Testis (tissue), 2 donors: ENCODE data around the gene POGZ.

Experiments used
- POLR2A ChIP-seq: fragments of 450-650 bp; IDR thresholded peaks from one replicate; pipeline ENCODE4 v1.6.1; 2017; ENCODE audit warnings: antibody characterized with exemption, mild to moderate bottlenecking, moderate library complexity
- TF ChIP-seq, protein P1 (sequence below), 3 experiments: fragments of 450-650 bp in 2 of 3; fragments of 200-600 bp in 1 of 3; sonication (generic) in 1 of 3; IDR thresholded peaks; one replicate each; pipeline ENCODE4 v1.5.1; 2016 to 2019; ENCODE audit warnings: antibody characterized with exemption in 3 of 3, mild to moderate bottlenecking in 2 of 3, moderate library complexity in 1 of 3

GRCh38 chr1:151485685-151486255 is 26.5 kb upstream of the POGZ start:
- TF ChIP-seq, protein P1, sequence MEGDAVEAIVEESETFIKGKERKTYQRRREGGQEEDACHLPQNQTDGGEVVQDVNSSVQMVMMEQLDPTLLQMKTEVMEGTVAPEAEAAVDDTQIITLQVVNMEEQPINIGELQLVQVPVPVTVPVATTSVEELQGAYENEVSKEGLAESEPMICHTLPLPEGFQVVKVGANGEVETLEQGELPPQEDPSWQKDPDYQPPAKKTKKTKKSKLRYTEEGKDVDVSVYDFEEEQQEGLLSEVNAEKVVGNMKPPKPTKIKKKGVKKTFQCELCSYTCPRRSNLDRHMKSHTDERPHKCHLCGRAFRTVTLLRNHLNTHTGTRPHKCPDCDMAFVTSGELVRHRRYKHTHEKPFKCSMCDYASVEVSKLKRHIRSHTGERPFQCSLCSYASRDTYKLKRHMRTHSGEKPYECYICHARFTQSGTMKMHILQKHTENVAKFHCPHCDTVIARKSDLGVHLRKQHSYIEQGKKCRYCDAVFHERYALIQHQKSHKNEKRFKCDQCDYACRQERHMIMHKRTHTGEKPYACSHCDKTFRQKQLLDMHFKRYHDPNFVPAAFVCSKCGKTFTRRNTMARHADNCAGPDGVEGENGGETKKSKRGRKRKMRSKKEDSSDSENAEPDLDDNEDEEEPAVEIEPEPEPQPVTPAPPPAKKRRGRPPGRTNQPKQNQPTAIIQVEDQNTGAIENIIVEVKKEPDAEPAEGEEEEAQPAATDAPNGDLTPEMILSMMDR (IDR thresholded peaks at IDR 0.05), result no peak
- TF ChIP-seq POLR2A, result no peak
